Measurements from ENCODE around the gene TBC1D4.
"Not testable (repeated sequence)": the region's sequence is repeated elsewhere in the genome, so short reads cannot be mapped to it uniquely, and the experiment has no call there.

TBC1D4 gene

GRCh38 chr13:75352641-75353327 lies 129.2 kb downstream of the TBC1D4 start:
- no peak for DNase-seq

DNA sequence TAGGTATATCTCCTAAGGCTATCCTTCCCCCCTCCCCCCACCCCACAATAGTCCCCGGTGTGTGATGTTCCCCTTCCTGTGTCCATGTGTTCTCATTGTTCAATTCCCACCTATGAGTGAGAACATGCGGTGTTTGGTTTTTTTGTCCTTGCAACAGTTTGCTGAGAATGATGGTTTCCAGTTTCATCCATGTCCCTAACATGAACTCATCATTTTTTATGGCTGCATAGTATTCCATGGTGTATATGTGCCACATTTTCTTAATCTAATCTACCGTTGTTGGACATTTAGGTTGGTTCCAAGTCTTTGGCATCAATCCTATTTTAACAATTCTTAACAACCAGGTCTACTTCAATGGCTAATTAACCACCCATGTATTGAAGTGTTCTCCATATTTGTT lies 130.4 kb downstream of the TBC1D4 start:
- DNase-seq = not testable (repeated sequence)

DNA sequence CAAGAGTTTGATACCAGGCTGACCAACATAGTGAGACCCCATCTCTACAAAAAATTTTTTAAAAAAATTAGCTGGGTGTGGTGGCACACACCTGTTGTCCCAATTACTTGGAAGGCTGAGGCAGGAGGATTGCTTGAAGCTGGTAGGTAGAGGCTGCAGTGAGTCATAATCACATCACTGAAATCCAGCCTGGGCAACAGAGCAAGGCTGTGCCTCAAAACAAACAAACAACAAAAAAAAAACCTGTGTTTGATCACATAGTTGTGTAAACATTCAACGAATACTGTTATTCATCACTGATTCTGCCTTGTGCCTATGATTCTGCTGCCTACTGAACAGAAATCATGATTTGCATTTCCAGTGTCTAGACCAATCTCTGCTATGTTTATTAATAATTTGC lies 134.0 kb downstream of the TBC1D4 start:
- no peak for DNase-seq

DNA sequence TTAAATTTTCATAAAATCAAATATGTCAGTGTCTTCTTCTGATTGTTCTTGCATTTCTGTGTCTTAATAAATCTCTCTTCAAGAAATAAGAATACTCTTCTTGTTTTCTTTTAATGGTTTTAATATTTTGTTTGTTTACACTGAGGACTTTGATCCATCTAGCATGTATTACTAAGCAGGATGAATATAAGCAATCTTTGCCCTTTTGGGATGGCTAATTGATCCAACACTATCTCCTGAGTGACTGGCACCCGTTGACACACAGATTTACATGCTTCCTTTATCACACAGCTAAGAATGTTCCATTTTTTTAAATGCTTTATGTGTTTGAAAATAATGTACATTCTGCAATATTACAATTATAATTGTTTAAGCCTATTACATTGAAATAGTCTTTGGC lies 134.5 kb downstream of the TBC1D4 start:
- DNase-seq = no peak

DNA sequence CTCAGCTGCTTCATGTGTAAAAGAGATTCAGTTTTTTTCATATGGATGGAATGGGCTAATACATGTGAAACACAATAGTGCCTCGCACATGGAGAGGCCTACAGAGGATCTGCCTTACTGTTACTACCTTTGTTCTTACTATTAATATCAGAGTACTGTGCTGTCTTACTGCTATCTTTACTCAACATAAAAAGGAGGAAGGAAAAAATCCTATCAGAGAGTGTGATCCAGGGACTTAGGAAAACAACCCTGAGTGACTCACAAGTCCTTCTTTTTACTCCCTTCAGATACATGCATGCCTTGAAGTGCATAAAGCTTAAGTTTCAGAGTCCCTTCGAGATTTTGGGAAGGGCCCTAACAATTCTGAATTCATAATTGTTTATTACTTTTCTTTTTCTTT lies 136.8 kb downstream of the TBC1D4 start:
- no peak for DNase-seq

DNA sequence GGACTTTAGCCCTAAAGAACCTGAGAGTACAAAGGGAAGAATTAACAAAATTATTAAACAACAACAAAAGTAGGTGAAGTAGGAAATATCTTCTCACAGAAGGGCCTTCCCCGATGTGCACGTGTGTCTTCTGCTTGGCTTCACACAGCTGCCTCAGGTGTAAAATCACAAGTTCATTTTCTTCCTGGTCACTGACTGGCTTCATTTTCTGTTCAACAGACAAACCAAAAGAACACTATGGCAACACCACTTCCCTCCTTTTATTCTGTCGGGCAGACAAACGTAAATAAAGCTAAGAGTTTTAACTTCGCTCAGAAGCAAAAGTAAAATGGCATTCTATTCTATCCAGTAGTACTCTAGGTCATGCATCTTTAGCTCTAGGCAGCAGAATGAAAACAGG lies 140.9 kb downstream of the TBC1D4 start:
- DNase-seq = no peak

- DNase-seq = no peak
Measured at GRCh38 chr13:75339635-75340374, 142.2 kb downstream of the TBC1D4 start.

GRCh38 chr13:75334634-75335447 lies 147.1 kb downstream of the TBC1D4 start:
- no peak for DNase-seq

DNA sequence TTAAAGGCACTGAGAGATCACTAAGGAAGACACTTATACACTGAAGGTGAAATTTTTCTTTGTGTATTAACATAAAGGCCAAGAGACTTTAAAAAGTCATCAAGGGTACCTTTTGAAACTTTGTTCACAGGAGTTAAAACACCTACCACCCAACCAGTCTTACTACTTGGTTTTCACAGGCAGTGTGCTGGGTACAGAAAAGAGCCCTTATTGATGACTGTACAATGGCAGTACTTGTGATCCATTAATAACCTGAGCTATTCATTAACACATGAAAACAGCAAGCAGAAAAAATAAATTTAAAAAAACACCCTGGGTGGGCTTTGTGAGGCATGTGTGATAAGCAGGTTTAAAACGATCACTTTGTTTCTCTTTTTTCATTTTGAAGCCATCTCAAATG lies 148.9 kb downstream of the TBC1D4 start:
- no peak for DNase-seq

DNA sequence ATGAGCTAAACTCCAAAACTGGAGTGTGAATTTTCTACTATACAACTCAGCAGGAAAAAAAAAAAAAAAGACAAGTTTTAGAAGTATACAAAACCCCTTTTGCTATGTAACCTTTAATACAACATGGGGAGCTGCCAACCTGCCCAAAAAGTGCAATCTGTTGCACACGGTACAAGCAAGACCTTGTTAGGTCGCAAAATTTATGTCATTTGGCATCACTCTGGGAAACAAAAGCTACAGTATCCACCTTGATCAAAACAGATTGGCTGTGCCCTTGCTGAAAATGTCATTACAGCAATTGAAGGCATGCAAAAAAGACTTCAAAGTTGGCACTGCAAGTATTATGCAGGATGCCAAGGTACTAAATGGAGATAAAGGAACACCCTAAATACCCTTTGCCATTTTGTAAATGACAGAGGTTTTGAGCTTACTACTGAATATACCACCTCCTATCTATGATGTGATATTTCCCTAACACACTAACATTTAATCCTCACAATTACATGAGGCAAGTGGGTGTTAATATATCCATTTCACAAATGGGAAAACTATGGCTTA lies 150.1 kb downstream of the TBC1D4 start:
- no peak for DNase-seq

DNA sequence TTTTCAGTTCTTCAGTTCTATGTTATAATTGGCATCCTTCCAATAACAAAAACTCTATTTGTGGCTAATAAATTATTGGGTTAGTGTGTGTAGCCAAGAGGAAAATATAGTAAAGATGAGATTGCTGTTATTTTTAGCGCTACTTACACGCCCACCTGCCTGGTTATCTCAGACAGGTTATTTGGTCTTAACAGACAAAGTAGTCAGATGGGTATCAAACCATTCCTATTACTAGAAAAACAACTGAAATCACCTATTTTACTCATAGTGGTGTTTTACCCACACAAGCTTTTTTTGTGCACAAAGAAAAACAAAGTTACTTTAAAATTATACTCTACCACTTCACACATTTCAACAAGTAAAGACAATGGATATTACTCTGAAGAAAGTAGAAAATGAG lies 151.2 kb downstream of the TBC1D4 start:
- DNase-seq = no peak

DNA sequence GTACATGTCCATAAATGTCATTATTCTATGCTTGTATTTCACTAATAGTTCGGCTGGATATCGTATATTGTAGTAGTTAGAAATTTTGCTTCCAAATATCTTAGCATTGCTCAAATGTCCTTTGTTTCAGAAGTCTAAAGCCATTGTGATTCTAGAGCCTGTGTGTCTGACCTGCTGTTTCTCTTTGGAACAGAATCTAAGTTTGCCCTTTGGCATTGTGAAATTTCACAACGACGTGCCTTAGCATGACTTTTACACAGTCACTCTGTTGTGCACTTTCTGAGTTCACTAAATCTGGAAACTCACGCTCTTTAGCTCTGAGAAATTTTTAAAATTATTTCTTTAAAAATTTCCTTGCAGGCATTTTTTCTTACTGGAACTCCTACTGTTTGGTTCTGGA lies 152.2 kb downstream of the TBC1D4 start:
- DNase-seq = no peak

GRCh38 chr13:75329097-75329496 lies 152.9 kb downstream of the TBC1D4 start:
- no peak for DNase-seq

DNA sequence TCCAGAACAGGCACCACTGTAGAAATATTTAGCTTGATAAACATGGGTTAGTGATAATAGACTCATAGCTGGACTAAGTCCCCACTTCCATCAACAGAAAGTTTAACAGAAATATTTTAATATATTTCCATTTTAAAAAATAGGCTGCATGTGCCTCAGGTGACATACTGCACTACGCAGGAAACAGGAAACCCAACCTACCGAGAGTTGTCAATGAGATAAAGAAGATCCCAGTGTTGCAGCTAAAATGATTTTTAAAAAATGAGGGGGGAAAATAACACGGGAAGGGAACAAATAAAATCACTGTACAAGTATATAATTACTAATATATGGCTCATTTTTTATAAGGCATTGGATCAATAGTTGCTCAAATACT lies 154.8 kb downstream of the TBC1D4 start:
- peak; percentile 25 for DNase-seq

DNA sequence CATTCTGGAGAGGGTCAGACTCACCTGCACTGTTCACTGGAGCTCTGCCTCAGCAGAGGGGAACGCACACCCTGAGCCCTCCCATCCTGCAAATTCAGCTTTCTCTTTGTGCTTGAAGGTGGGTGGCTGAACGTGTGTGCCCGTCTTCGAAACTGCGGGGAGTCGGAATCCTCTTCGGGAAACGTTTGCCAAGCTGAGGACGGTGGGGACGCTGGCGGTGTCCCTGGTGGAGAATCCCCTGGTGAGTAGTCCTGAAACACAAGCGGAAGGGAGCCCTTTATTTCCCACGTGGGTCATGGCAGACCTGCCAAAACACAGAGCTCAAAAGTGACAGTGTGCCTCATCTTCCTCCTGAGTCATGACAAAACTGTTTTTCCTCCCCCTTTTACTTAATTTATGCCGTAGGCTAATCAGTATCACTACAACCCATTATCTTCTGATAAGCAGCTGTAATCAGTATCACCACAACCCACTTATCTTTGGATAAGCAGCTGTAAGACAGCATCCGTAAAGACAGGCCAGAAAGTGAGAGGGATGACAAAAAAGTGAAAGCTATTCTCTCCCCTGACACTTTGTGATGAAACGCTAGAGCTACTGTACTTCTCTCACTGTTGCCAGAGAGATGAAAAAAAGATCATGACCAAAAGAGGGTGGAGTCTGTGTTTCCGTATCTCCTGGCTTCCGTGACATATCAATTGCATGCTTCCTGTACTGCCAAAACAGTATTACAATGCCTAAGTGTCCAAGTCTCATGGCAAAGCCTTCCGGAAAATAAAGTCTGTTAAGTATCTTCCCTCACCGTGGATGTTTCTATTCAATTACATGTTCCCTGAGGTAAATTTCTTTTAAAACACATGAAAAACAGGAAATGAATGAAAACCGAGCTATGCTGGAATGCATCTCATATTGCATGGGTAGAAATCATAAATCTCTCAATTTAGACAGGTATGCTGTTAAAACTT lies 155.5 kb downstream of the TBC1D4 start:
- peak; percentile 63 for DNase-seq

- no peak for DNase-seq
Measured at GRCh38 chr13:75325711-75326110, 156.3 kb downstream of the TBC1D4 start.

DNA sequence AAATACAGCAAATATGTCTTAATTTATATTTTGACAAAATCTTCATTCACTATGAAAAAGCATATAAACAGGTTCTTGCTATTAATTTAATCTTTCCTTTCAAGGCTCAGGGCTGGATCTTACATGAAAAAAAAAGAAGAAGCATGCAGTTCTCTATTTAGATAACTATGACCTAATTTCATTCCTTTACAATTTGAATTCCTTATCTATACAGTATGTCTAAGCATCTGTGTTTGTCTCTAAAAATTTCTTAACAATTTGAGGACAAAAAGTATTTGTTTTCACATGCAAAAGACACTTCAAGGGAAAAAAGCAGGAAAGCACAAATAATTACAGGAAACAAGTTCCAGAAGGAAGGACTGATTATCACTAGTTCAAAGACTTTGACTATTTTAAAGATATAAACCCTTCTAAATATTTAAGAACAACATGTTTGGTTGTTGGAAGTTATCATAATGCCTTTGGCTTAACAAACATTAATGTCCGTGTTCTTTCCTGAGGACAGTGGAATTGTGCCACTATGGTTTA lies 157.5 kb downstream of the TBC1D4 start:
- DNase-seq = no peak

GRCh38 chr13:75321084-75321483 lies 160.9 kb downstream of the TBC1D4 start:
- DNase-seq = no peak

DNA sequence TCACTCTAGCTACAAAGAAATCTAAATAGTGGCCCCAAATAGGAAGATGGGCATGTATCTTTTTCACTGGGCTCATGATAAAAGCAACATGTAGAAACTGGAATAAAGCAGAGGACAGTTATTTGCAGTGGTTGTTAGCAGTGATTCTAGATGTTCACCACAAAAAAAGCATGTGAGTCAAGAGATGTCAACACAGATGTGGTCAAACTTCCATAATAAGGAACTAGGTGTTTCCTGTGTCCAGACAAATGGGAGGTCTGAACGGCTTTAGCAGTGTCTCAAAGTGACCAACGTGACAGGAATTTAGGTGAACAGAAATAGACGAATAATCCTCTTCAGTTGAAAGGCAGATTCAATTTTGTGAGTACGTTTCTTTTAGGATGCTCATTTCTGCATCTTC lies 162.7 kb downstream of the TBC1D4 start:
- no peak for DNase-seq

- DNase-seq = no peak
Measured at GRCh38 chr13:75318138-75318833, 163.7 kb downstream of the TBC1D4 start.

DNA sequence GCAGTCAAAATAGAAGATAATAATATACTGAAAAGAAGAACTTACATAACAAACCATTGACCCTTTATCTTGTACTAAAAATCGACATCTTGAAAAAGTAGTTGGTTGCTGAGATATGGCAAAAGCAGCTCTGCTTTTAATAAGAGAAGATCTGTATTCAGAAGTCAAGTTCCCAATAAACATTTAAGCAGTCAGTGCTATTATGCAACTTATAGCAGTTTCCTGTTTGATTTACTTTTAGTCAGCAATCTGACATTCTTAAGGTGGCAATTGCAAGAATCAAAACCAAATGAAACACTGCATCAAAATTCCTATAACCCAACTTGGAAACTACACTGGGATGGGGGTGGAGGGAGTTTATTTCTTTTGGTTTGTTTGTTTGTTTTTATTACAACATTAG lies 165.5 kb downstream of the TBC1D4 start:
- DNase-seq = no peak
